Aorta (tissue), 5 donors: ENCODE results near the gene FBXL2. TPM values are rescaled to one million over a fixed set of nuclear protein-coding genes. Genes with fewer than 3 reads are reported as not detected.
"Not testable (repeated sequence)": the region's sequence is repeated elsewhere in the genome, so short reads cannot be mapped to it uniquely, and the experiment has no call there.

ENCODE experiments used
- ATAC-seq: fragments of 200-7000 bp; cut with Tn5 transposase; one replicate; pipeline ENCODE4 v1.9.1; 2022; ENCODE audit warnings: moderate library complexity; ENCODE audit not compliant: low FRiP score
- DNase-seq, 2 donors: peaks; one replicate each; pipeline ENCODE4 v3.0.0-alpha.2; 2020
- H3K27ac ChIP-seq, 2 donors: one replicate each; pipeline ENCODE4 v1.5.1; 2013; ENCODE audit warnings: low read length in 2 of 2, mild to moderate bottlenecking in 2 of 2, moderate library complexity in 2 of 2, control low read depth in 1 of 2, inconsistent platforms in 1 of 2, low read depth in 1 of 2
- H3K27me3 ChIP-seq, 2 donors: one replicate each; pipeline ENCODE4 v1.6.1; 2013; ENCODE audit warnings: control low read depth in 1 of 2, low read length in 1 of 2, mild to moderate bottlenecking in 1 of 2, moderate library complexity in 1 of 2; ENCODE audit not compliant: insufficient read depth in 2 of 2, control insufficient read depth in 1 of 2
- H3K36me3 ChIP-seq, 2 donors: one replicate each; pipeline ENCODE4 v1.6.1; 2013; ENCODE audit warnings: control low read depth in 1 of 2, low read length in 1 of 2, mild to moderate bottlenecking in 1 of 2; ENCODE audit not compliant: insufficient read depth in 2 of 2, control insufficient read depth in 1 of 2
- H3K4me1 ChIP-seq, 2 donors: one replicate each; pipeline ENCODE4 v1.6.1; 2013; ENCODE audit warnings: low read length in 2 of 2, control low read depth in 1 of 2, mild to moderate bottlenecking in 1 of 2, moderate library complexity in 1 of 2; ENCODE audit not compliant: insufficient read depth in 2 of 2, control insufficient read depth in 1 of 2
- H3K4me3 ChIP-seq, 2 donors: one replicate each; pipeline ENCODE4 v1.5.1; 2013; ENCODE audit warnings: low read length in 2 of 2, control low read depth in 1 of 2, mild to moderate bottlenecking in 1 of 2
- H3K9me3 ChIP-seq: one replicate; pipeline ENCODE4 v1.6.1; 2013; ENCODE audit warnings: mild to moderate bottlenecking, low read length; ENCODE audit not compliant: control insufficient read depth
- WGBS, 2 donors: extraction: QIAGEN DNeasy Blood & Tissue Kit; methylation state at CpG; one replicate each; pipeline ENCODE4 v1.1.7; 2013; 5-methylcytosine and 5-hydroxymethylcytosine counted together
- intact Hi-C, 2 donors: fragments of 100-400 bp; cut with DNase I; formaldehyde crosslinking; loops; one replicate each; pipeline versions ENCODE4 v1.14.2 to v1.15.0; 2022
- polyA plus RNA-seq, 2 donors: library from polyadenylated mRNA; stranded (reverse); fragments of 200-250 nt; gene quantifications; one replicate each; pipeline ENCODE4 v1.2.3, GENCODE V29; 2013
- total RNA-seq, 2 donors: library from RNA; stranded (reverse); fragmentation: NEBNext Ultra II Directional; extraction: Animal tissue kit (Norgen Biotek cat#: 25700); gene quantifications; one replicate each; pipeline ENCODE4 v1.2.1, GENCODE V29; 2021
- donor health status: healthy with polysubstance abuse.
- donor health status: Bipolar disorder and iron deficiency.
- donor health status: DM: no; HTN: no; CAD: no.
- donor health status: DM: no; HTN: no; CAD: no.
- donor health status: DM: yes; HTN: yes; CAD: no.

FBXL2 gene
- total and polyA plus RNA-seq, 4 donors = 8.0 to 23.8 (median 15.8) TPM

- no peaks in the 10 kb centered on the region for H3K4me1 ChIP-seq
- 90 to 98% methylated on average over 2 of the region's 2 CpGs for WGBS, 2 donors
- intact Hi-C loops = no loop called here
These were observed 143.7 kb downstream of the FBXL2 start for GRCh38 chr3:33420966-33421365.

GRCh38 chr3:33424606-33425452 is 147.6 kb downstream of the FBXL2 start:
- WGBS, 2 donors = 79 to 88% methylated on average over 10 of the region's 10 CpGs
- Histone ChIP-seq H3K36me3 (no peaks in the 10 kb centered on the region), H3K27me3 (no peaks in the 10 kb centered on the region), H3K4me3 (no peak overlapping the region), H3K27ac (no peak overlapping the region), H3K9me3 (no peaks in the 10 kb centered on the region), H3K4me1 (peaks cover 0 to 2% of the 10 kb centered on the region in 2 donors)
- DNase-seq (no peak), ATAC-seq (no peak)
- intact Hi-C loops = no loop called here

More at GRCh38 chr3:33420966-33421365, 143.7 kb downstream of the FBXL2 start:
- no peaks in the 10 kb centered on the region for H3K9me3 ChIP-seq
- H3K4me3 ChIP-seq = no peak overlapping the region
- H3K27me3 ChIP-seq = no peaks in the 10 kb centered on the region
- H3K27ac ChIP-seq = no peak overlapping the region
- no peak for DNase-seq
- ATAC-seq = no peak
- H3K36me3 ChIP-seq = no peaks in the 10 kb centered on the region

- Histone ChIP-seq H3K36me3 (no peaks in the 10 kb centered on the region), H3K27me3 (no peaks in the 10 kb centered on the region), H3K27ac (no peak overlapping the region), H3K4me3 (no peak overlapping the region), H3K4me1 (peaks cover 2 to 4% of the 10 kb centered on the region in 2 donors), H3K9me3 (no peaks in the 10 kb centered on the region)
- intact Hi-C loops = no loop called here
- 70 to 76% methylated on average over 2 of the region's 2 CpGs for WGBS, 2 donors
- DNase-seq (no peak), ATAC-seq (no peak)
These were observed 148.2 kb downstream of the FBXL2 start for GRCh38 chr3:33425453-33425852.

- Histone ChIP-seq H3K36me3 (no peaks in the 10 kb centered on the region), H3K27ac (no peak overlapping the region), H3K4me3 (no peak overlapping the region), H3K27me3 (no peaks in the 10 kb centered on the region), H3K4me1 (peaks cover 4 to 5% of the 10 kb centered on the region in 2 donors), H3K9me3 (no peaks in the 10 kb centered on the region)
- intact Hi-C loops = no loop called here
- no peak for DNase-seq
- 69 to 76% methylated on average over 1 of the region's 1 CpG for WGBS, 2 donors
- ATAC-seq = no peak
These were observed 148.8 kb downstream of the FBXL2 start for GRCh38 chr3:33426068-33426467.

- WGBS, 2 donors = 93% methylated on average over 10 of the region's 10 CpGs
- H3K4me1 ChIP-seq = peaks cover 5 to 6% of the 10 kb centered on the region in 2 donors
These were observed 149.5 kb downstream of the FBXL2 start for GRCh38 chr3:33426630-33427317.

GRCh38 chr3:33428734-33429133 is 151.5 kb downstream of the FBXL2 start:
- intact Hi-C loops = no loop called here
- H3K27ac ChIP-seq = no peak overlapping the region
- no peaks in the 10 kb centered on the region for H3K9me3 ChIP-seq
- H3K4me3 ChIP-seq = no peak overlapping the region
- DNase-seq = no peak
- H3K36me3 ChIP-seq = no peaks in the 10 kb centered on the region
- H3K4me1 ChIP-seq = peaks cover 5 to 6% of the 10 kb centered on the region in 2 donors
- no peaks in the 10 kb centered on the region for H3K27me3 ChIP-seq
- ATAC-seq = no peak
- 77 to 86% methylated on average over 6 to 7 of the region's 7 CpGs for WGBS, 2 donors

More at GRCh38 chr3:33426630-33427317, 149.5 kb downstream of the FBXL2 start:
- Histone ChIP-seq H3K4me3 (no peak overlapping the region), H3K27me3 (no peaks in the 10 kb centered on the region), H3K27ac (no peak overlapping the region), H3K9me3 (no peaks in the 10 kb centered on the region), H3K36me3 (no peaks in the 10 kb centered on the region)
- DNase-seq (no peak), ATAC-seq (no peak)
- intact Hi-C loops = no loop called here

GRCh38 chr3:33429306-33429705 is 152.1 kb downstream of the FBXL2 start:
- DNase-seq, H3K27me3 ChIP-seq, H3K4me1 ChIP-seq, H3K4me3 ChIP-seq, H3K27ac ChIP-seq, H3K9me3 ChIP-seq, intact Hi-C loops, ATAC-seq, H3K36me3 ChIP-seq: not testable (repeated sequence)
- WGBS, 2 donors = 55 to 58% methylated on average over 2 of the region's 2 CpGs

- no peak for DNase-seq
- ATAC-seq = no peak
- H3K27me3 ChIP-seq = no peaks in the 10 kb centered on the region
- H3K4me1 ChIP-seq = peaks cover 5 to 6% of the 10 kb centered on the region in 2 donors
- intact Hi-C loops = loop anchor here in 1 of 2 donors (5.0 kb wide), 1 partner anchor 38 kb away; no protein-coding TSS in a partner anchor
- H3K9me3 ChIP-seq = no peaks in the 10 kb centered on the region
- no peak overlapping the region for H3K4me3 ChIP-seq
- no peaks in the 10 kb centered on the region for H3K36me3 ChIP-seq
- 65 to 79% methylated on average over 1 of the region's 1 CpG for WGBS, 2 donors
- no peak overlapping the region for H3K27ac ChIP-seq
These were observed 152.8 kb downstream of the FBXL2 start for GRCh38 chr3:33430061-33430460.
